GM12878 (cell line): ENCODE results near the gene ABCA4.

Source experiments
- BHLHE40 ChIP-seq, 2 experiments: fragments of 450-650 bp in 1 of 2; IDR thresholded peaks; 2 replicates each; pipeline ENCODE4 v1.6.1; 2011 to 2017; ENCODE audit warnings: low read depth in 2 of 2, borderline replicate concordance in 1 of 2, improper control_type of control experiment in 1 of 2, low read length in 1 of 2, mild to moderate bottlenecking in 1 of 2
- CTCF ChIP-seq, 3 experiments: IDR thresholded peaks in 2 of 3; conservative IDR thresholded peaks in 1 of 3; 2 replicates each; pipeline ENCODE4 v1.5.1; 2011; ENCODE audit warnings: low read depth in 3 of 3, low read length in 3 of 3, mild to moderate bottlenecking in 3 of 3, control low read depth in 2 of 3, moderate library complexity in 2 of 3, inconsistent platforms in 1 of 3, mixed read lengths in 1 of 3; ENCODE audit not compliant: control insufficient read depth in 2 of 3, insufficient read depth in 1 of 3; ENCODE audit errors: extremely low read depth in 1 of 3
- EZH2 ChIP-seq: IDR thresholded peaks from 2 replicates; pipeline ENCODE4 v1.6.1; 2012; ENCODE audit warnings: low read depth, mild to moderate bottlenecking, control low read depth, inconsistent platforms, low read length, borderline replicate concordance; ENCODE audit not compliant: control insufficient read depth
- NFIC ChIP-seq: IDR thresholded peaks from 2 replicates; pipeline ENCODE4 v1.6.1; 2012; ENCODE audit warnings: low read depth, mild to moderate bottlenecking, inconsistent platforms, low read length, moderate library complexity
- REST ChIP-seq: IDR thresholded peaks from 2 replicates; pipeline ENCODE4 v1.6.1; 2012; ENCODE audit warnings: mild to moderate bottlenecking, low read depth, low read length

- TF ChIP-seq CTCF (IDR thresholded peaks at IDR 0.05 in 2 of 3, conservative IDR thresholded peaks at IDR 0.05 in 1 of 3; ENCODE audit: control insufficient read depth in 2 of 3, extremely low read depth in 1 of 3, insufficient read depth in 1 of 3, low read depth in 3 of 3, low read length in 3 of 3) (no peak), EZH2 (no peak), NFIC (no peak), REST (no peak), BHLHE40 (IDR thresholded peaks at IDR 0.05; ENCODE audit: borderline replicate concordance in 1 of 2, low read depth in 2 of 2, low read length in 1 of 2) (no peak)
These were observed 9.8 kb downstream of the ABCA4 start for GRCh38 chr1:94110946-94111740.
